GM12872 (cell line): Measurements from ENCODE around the gene DEPDC5.

ENCODE experiments used
- CTCF ChIP-seq: IDR thresholded peaks from 3 replicates; pipeline ENCODE4 v1.5.1; 2011; ENCODE audit warnings: low read depth, mild to moderate bottlenecking, low read length, moderate library complexity; ENCODE audit not compliant: insufficient read depth

DEPDC5 gene

GRCh38 chr22:31896472-31896871, 142.7 kb downstream of the DEPDC5 start:
- no peak for TF ChIP-seq CTCF

GRCh38 chr22:31897842-31898805, 144.3 kb downstream of the DEPDC5 start:
- TF ChIP-seq CTCF, result no peak

- TF ChIP-seq CTCF, result no peak
Observed at GRCh38 chr22:31898926-31899325, 145.1 kb downstream of the DEPDC5 start.

GRCh38 chr22:31899669-31900068, 145.8 kb downstream of the DEPDC5 start:
- no peak for TF ChIP-seq CTCF

- no peak for TF ChIP-seq CTCF
Observed at GRCh38 chr22:31901388-31902137, 147.7 kb downstream of the DEPDC5 start.

- no peak for TF ChIP-seq CTCF
Observed at GRCh38 chr22:31904651-31905050, 150.8 kb downstream of the DEPDC5 start.

GRCh38 chr22:31905356-31905755, 151.5 kb downstream of the DEPDC5 start:
- TF ChIP-seq CTCF, result no peak
